Activated CD4-positive, alpha-beta T cell treated with anti-CD3 and anti-CD28 coated beads, Interleukin-2, Interleukin-6, amounts not matched to agents 100 ng/mL and 50 ng/mL, durations not matched to agents 16 hours and 8 hours (primary cell): ENCODE measurements around the gene PRKCG.

ENCODE experiments used
- DNase-seq: peaks from one replicate; pipeline ENCODE4 v3.0.0-alpha.2; 2020

Gene PRKCG

GRCh38 chr19:53900191-53900860 is 18.3 kb downstream of the PRKCG start:
- DNase-seq = no peak

GRCh38 chr19:53903055-53903680 is 21.2 kb downstream of the PRKCG start:
- DNase-seq = peak; percentile 36

GRCh38 chr19:53904909-53905308 is 22.9 kb downstream of the PRKCG start:
- DNase-seq = no peak

GRCh38 chr19:53905787-53906186 is 23.8 kb downstream of the PRKCG start:
- DNase-seq = no peak

- peak; percentile 74 for DNase-seq
Measured at GRCh38 chr19:53906211-53907192, 24.5 kb downstream of the PRKCG start.

DNA sequence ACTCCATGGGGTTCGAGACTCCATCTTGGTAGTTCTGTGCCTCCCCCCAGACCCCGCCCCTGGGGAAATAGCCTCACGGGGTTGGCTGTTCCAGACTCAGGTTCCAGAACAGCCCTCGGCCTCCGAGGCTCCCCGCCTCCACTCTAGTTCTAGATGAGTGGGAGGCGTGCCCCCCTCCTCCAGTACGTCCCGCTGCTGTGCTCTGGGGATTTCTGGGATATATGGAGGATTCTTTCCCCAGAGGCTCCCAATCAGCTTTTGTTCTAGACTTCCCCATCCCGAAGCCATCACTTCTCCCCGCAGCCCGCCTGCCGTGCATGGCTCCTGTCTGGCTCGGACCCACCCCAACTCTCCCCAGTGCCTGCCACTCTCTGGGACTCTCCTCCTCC is 25.2 kb downstream of the PRKCG start:
- no peak for DNase-seq

DNA sequence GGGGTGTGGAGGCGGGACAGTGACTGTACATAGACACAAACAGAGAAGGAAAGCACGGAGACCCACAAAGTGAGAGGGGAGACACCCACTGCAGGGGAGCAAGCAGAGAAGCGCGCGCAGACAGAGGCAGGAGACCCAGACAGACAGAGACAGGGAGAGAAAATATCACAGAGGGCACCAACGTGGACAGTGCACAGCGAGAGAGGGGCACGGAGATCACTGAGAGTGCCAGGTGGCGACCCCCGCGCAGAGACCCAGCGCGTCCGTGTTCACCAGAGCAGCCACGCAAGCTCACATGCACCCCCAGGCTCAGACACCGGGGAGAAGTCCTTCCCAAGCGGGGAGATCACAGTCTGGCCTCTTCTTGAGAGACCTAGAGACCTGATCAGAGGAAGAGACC is 25.7 kb downstream of the PRKCG start:
- no peak for DNase-seq

DNA sequence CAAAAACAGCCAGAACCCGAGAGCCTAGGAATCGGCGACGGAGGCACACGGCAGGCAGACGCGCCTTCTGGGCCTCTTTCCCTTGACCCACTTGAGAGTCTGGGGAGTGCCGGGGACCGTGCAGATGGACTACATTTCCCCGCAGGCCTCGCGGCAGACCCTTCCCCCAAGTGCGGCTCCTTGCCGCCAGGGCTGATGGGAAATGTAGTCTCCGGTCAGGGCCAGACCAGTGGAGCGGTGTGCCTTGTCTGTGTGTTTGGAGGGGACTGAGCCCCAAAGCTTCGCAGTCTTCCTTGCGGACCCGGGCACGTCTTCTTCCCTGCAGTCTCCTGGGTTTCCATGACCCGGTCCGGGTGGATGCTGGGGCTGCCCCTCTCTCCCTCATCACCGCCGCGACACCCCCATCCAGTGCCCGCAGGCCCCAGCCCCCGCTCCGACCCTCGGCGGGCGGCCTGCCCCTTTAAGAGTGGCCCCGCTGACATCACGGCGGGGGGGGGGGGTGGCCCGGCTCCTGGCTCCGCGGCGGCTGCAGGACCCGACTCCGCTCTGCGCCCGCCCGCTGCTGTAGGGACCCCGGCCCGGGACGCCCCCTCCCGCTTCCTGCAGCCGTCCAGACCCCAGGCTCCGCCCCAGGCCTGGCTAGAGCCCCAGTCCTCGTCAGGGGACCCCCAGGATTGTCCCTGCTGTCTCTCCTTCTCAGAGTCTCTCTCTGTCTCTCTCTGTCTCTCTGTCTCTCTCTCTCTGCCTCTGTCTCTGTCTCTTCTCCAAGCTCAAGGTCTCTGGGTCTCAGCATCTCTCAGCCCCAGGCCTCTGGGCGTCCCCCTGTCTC is 26.3 kb downstream of the PRKCG start:
- peak; percentile 81 for DNase-seq

GRCh38 chr19:53908935-53909415 is 27.0 kb downstream of the PRKCG start, which contains the start of gene CACNG7:
CACNG7 (plus strand) TSS chr19:53909278; CDS start chr19:53912832, 3,554 bp downstream.
- DNase-seq = no peak

DNA sequence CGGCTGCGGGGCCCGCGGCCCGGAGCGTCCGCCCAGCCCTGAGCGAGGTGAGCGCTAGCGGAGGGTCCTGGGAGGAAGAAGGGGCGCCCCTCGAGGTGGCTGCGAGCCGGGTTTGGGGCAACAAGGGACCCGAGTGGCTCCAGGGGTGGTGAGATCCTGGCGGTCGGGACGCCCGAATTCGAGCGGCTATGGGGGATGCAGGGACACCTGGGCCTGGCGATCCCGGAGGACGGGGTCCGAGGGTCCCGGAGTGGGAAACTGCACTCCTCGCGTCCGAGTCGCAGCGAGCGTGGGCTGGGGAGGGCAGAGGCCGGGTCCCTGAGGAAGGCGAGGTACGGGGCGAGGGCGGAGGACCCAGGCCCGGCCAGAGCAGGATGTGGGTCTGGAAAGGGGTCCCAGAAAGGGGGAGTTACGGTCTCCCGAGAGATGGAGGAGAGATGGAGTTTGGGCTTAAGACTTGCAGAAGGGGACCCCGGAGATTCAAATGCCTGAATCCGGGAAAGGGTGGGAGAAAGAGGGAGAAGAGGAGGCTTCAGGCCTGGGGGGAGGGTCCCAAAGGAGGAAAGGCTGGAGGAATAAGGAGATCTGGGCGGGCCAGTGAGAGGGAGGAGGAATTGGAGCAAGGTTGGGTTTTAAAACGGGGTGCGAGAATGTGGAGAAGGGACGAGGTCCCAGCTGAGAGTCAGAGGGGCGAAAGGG is 27.6 kb downstream of the PRKCG start:
- DNase-seq = no peak

- no peak for DNase-seq
Measured at GRCh38 chr19:53910170-53910518, 28.1 kb downstream of the PRKCG start.

DNA sequence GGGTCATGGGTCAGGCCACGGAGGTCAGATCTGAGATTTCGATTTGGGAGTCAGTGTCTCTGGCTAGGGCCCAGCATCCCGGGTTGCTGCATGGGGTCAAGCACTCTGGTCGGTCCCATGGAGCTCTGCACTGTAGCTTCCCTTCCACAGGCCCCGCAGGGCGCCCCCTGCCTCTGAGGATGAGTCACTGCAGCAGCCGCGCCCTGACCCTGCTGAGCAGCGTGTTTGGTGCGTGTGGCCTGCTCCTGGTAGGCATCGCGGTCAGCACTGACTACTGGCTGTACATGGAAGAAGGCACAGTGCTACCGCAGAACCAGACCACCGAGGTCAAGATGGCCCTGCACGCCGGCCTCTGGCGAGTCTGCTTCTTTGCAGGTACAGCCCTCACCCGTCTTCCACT is 30.7 kb downstream of the PRKCG start:
- DNase-seq = peak; percentile 24

GRCh38 chr19:53915000-53915399 is 33.0 kb downstream of the PRKCG start:
- DNase-seq = no peak

DNA sequence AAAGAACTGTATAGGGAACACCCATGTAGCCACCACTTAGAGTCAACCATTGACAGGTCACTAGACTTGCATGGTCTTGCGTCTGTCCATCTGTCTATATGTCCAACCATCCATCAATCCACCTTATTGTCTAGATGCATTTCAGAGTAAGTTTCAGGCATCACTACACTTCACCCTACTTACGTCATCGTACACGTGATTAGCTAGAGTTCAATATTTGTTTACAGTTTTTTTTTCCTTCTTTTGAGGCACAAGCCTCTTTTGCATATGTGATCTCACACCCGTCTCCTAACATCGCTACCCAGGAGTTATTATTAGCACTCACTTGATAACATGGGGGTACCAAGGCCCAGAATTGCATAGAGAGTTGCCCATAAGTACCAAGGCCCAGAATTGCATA is 34.0 kb downstream of the PRKCG start:
- DNase-seq = no peak

GRCh38 chr19:53917356-53917755 is 35.4 kb downstream of the PRKCG start:
- DNase-seq = no peak

- DNase-seq = no peak
Measured at GRCh38 chr19:53927739-53928138, 45.7 kb downstream of the PRKCG start.

- DNase-seq = no peak
Measured at GRCh38 chr19:53936029-53936428, 54.0 kb downstream of the PRKCG start.

GRCh38 chr19:53942001-53942786 is 60.2 kb downstream of the PRKCG start:
- no peak for DNase-seq

- DNase-seq = no peak
Measured at GRCh38 chr19:53944416-53944815, 62.4 kb downstream of the PRKCG start.

DNA sequence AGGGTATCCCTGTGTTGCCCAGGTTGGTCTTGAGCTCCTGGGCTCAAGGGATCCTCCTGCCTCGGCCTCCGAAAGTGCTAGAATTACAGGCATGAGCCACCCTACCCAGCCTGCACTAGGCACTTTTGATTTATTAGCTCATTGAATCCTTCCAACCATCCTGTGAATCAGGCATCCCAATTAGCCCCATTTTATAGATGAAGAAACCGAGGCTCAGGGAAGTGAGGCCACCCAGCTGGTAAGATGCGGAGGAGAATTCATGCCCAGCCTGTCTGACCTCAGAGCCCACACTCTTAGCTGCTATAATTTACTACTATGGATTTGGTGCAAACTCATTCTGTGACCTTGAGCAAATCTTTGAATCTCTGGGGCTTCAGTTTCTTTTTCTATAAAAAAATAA is 62.9 kb downstream of the PRKCG start:
- no peak for DNase-seq

DNA sequence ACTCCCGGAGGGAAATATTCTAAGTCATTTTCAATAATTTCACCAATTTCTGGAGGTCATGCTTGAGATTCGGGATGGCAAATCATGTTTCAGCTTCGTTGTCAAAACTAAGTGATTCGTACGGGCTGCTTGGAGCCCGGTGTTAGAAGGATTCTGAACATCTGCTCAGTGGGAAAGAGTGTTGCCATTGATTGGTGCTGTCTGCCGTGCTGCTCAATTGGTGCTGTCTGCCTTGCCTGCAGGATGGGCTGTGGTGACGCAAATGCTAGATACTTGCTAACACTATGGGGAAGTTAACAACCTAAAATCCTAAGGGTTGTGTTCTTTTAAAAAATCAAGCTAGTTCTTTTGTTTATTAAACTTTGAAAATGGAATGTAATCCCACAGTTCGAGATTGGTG is 63.4 kb downstream of the PRKCG start:
- no peak for DNase-seq
